NCI-H2196 (cell line): ENCODE results near the gene HEPN1.

Source experiments
- DNase-seq: peaks from one replicate; lab custom pipeline; 2025; ENCODE audit not compliant: unreplicated experiment; lab: John Stamatoyannopoulos, UW

Gene HEPN1

GRCh38 chr11:124899383-124900145 is 19.5 kb upstream of the HEPN1 start:
- no peak for DNase-seq

- DNase-seq, result no peak
Observed at GRCh38 chr11:124900464-124900863, 18.6 kb upstream of the HEPN1 start.

GRCh38 chr11:124902616-124903015 is 16.4 kb upstream of the HEPN1 start:
- DNase-seq, result no peak

GRCh38 chr11:124915541-124916369 is 3.3 kb upstream of the HEPN1 start:
- DNase-seq, result no peak

- DNase-seq, result no peak
Observed at GRCh38 chr11:124916370-124916710, 2.7 kb upstream of the HEPN1 start.

GRCh38 chr11:124917115-124917637 is 1.9 kb upstream of the HEPN1 start:
- no peak for DNase-seq

- no peak for DNase-seq
Observed at GRCh38 chr11:124919898-124920297, 848 bp downstream of the HEPN1 start.

- DNase-seq, result no peak
Observed at GRCh38 chr11:124920356-124920755, 1.3 kb downstream of the HEPN1 start.

- DNase-seq, result peak; percentile 67
Observed at GRCh38 chr11:124920870-124921609, 2.0 kb downstream of the HEPN1 start.

GRCh38 chr11:124922831-124923230 is 3.8 kb downstream of the HEPN1 start:
- no peak for DNase-seq

GRCh38 chr11:124923296-124923695 is 4.2 kb downstream of the HEPN1 start:
- no peak for DNase-seq

GRCh38 chr11:124928942-124929665 is 10.1 kb downstream of the HEPN1 start:
- no peak for DNase-seq

GRCh38 chr11:124930799-124931198 is 11.7 kb downstream of the HEPN1 start:
- DNase-seq, result no peak

GRCh38 chr11:124934862-124935547 is 16.0 kb downstream of the HEPN1 start:
- DNase-seq, result no peak

- DNase-seq, result no peak
Observed at GRCh38 chr11:124935548-124936514, 16.8 kb downstream of the HEPN1 start, which contains the start of gene HEPACAM. TSS of gene HEPACAM (minus strand) at chr11:124936047. CDS start at chr11:124936006, 41 bp downstream.

- no peak for DNase-seq
Observed at GRCh38 chr11:124937336-124937935, 18.4 kb downstream of the HEPN1 start.

- no peak for DNase-seq
Observed at GRCh38 chr11:124938206-124938765, 19.2 kb downstream of the HEPN1 start.

- DNase-seq, result no peak
Observed at GRCh38 chr11:124938970-124939369, 19.9 kb downstream of the HEPN1 start.
